Peyer's patch (tissue), 4 donors: ENCODE data around the gene PRF1.

ENCODE experiments used
- POLR2A ChIP-seq, 2 donors: fragments of 450-650 bp; IDR thresholded peaks; one replicate each; pipeline ENCODE4 v1.5.1; 2017; ENCODE audit warnings: antibody characterized with exemption in 2 of 2, mild to moderate bottlenecking in 2 of 2, moderate library complexity in 2 of 2
- TF ChIP-seq, protein P1 (sequence below), 6 experiments: fragments of 450-650 bp in 4 of 6; fragments of 200-600 bp in 2 of 6; sonication (generic) in 1 of 6; IDR thresholded peaks; one replicate each; pipeline ENCODE4 v1.5.1; 2017 to 2019; ENCODE audit warnings: antibody characterized with exemption in 6 of 6, mild to moderate bottlenecking in 3 of 6, moderate library complexity in 1 of 6

DNA sequence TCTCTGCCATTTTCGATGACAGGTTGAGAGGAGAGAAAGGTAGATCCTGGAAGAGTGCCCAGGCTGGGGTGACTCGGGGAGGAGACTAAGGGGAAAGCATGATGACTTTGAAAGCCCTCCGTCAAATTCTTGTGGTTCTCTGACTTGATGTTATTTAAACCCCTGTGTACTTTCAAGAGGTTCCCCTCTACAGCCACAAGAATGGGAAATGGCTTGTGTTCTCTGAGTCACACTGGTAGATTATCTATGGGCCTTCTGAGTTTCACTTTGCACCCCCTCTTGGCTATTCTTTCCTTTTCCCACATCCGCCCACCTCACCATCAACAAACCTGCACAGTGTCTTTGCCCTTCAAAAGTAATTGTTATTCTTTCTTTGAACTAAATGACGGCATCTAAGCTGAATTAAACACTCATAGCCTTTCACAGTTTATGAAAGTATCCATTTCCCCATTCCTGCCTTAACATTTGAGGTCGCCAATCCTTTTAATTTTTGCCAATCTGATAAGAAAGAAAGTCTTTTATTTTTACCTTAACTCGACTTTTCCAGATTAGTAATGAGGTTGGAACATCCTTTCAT is 24.1 kb downstream of the PRF1 start:
- TF ChIP-seq, protein P1, sequence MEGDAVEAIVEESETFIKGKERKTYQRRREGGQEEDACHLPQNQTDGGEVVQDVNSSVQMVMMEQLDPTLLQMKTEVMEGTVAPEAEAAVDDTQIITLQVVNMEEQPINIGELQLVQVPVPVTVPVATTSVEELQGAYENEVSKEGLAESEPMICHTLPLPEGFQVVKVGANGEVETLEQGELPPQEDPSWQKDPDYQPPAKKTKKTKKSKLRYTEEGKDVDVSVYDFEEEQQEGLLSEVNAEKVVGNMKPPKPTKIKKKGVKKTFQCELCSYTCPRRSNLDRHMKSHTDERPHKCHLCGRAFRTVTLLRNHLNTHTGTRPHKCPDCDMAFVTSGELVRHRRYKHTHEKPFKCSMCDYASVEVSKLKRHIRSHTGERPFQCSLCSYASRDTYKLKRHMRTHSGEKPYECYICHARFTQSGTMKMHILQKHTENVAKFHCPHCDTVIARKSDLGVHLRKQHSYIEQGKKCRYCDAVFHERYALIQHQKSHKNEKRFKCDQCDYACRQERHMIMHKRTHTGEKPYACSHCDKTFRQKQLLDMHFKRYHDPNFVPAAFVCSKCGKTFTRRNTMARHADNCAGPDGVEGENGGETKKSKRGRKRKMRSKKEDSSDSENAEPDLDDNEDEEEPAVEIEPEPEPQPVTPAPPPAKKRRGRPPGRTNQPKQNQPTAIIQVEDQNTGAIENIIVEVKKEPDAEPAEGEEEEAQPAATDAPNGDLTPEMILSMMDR (IDR thresholded peaks at IDR 0.05), result no peak
- TF ChIP-seq POLR2A (IDR thresholded peaks at IDR 0.05), result no peak
